ENCODE data around the gene ALDH1B1.
"Not testable (repeated sequence)": the region's sequence is repeated elsewhere in the genome, so short reads cannot be mapped to it uniquely, and the experiment has no call there.

The ALDH1B1 gene

DNA sequence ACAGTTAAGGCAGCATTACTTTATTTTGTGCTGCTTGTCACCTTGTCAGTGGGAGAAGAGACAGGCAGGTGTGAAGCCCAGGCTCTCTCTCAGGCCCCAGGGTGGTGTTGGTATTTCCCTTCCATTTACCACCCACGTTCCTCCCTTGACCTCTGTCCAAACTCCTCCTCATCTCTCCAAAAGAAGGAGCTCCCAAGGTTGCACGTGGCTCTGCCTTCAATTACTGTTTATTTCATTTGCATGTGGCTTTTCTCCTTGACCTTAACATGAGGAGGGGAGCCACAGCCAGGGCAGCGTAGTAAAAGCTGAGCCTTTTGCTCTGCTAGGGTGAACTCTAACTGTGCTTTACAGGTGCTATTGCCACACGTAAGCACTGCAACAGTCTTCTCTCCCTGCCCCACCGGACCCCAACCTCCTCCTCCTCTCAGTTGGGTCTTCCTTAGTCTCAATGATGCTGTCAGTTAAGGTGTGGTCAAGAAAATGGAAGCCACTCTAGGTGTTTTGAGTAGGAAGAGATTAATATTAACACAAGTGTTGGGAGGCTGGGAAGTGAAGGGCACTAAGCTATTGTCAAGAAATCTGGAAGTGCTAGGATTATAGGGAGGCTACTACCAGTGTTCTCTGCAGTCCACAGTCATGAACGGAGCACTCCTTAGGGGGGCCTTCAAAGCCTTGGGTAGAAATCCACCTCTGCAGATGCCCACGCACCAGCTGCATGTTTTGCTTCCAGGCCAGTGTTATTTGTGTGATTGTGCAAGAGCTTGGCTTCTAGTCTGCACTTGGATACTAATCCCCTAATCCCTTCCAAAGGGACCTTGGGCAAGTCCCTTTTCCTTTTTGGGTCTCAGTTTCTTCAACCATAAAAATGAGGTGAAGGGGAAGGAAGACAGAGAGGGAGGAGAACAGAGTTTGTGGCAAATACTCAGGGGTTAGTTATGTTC, 3.9 kb upstream of the ALDH1B1 start:
- DNase-seq: no peak

- DNase-seq: peak; percentile 12
These were observed 3.2 kb upstream of the ALDH1B1 start for GRCh38 chr9:38389313-38389712.

DNA sequence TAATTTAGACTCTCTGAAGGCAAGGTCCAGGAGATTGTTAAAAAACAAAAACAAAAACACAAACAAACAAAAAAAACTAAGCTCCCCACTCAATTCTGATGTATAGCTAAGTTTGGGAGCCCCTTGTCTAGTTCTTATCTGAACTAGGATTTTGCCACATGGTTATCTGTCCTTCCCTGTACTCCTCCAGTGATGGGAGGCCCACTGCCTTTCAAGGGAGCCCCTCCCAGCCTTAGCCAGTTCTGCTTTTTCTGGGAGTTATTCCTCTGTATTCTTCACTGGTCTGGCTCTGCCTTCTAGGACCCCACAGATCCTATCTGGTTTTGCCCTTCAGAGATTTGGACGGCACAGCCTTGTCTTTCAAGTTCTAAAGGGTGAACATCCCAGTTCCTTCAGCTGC, 2.1 kb upstream of the ALDH1B1 start:
- DNase-seq: no peak

- peak; percentile 15 for DNase-seq
These were observed 1.7 kb upstream of the ALDH1B1 start for GRCh38 chr9:38390851-38391250.

DNA sequence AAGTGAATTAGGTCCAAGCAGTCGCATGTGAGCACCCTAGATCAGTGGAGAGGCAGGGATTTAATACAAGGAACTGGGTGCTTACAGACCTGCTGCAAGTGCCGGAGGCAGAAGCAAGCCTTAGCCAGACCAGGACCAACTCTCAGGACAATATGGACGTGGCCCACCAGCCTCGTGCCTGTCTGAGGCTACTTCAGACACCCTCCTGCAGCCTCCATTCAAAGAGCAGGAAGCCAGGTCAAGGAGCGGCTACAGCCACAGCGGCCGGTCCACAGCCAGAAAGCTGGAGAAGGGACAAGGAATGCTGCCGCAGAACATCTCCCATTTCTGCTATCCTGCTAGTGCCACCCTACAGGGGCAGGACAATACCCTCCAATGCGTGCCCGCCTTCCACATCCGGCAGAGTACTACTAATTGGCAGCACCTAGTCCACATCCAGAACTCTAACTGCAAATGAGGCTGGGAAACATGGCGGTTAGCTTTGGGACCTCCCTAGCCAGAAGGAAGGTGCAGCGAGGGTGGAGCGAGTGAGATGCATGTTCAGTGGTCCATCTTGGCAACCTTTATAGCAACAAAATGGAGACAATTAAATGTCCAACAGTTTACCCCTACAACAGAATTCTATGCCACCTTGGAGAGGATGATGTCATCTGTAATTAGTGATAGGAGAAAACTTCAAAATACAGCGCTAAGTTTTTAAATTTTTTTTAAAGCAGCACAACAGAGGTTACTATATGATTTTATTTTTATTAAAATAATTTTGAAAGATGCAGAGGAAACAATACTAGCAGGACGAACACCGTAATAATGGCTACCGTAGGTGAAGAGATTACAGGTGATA, 1.0 kb upstream of the ALDH1B1 start:
- DNase-seq: no peak

GRCh38 chr9:38393128-38393796, 760 bp downstream of the ALDH1B1 start:
- DNase-seq: no peak

DNA sequence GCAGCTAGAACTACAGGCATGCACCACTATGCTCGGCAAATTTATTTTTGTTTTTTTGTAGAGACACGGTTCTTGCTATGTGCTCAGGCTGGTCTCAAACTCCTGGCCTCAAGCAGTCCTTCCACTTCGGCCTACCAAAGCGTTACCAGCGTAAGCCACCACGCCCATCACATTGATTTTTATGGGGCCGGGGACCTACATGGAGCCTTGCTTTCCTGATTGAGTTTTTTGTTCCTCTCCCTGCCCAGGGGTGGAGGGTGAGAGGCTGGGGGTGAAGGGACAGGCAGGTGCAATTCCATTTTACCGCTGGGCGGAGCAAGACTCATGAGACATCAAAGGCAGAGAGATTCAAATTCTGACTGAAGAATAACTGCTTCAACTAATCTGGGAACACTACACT, 1.9 kb downstream of the ALDH1B1 start:
- DNase-seq: no peak

- DNase-seq: no peak
These were observed 3.3 kb downstream of the ALDH1B1 start for GRCh38 chr9:38395653-38396370.

DNA sequence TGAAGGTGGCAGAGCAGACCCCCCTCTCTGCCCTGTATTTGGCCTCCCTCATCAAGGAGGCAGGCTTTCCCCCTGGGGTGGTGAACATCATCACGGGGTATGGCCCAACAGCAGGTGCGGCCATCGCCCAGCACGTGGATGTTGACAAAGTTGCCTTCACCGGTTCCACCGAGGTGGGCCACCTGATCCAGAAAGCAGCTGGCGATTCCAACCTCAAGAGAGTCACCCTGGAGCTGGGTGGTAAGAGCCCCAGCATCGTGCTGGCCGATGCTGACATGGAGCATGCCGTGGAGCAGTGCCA, 3.8 kb downstream of the ALDH1B1 start:
- DNase-seq: no peak

DNA sequence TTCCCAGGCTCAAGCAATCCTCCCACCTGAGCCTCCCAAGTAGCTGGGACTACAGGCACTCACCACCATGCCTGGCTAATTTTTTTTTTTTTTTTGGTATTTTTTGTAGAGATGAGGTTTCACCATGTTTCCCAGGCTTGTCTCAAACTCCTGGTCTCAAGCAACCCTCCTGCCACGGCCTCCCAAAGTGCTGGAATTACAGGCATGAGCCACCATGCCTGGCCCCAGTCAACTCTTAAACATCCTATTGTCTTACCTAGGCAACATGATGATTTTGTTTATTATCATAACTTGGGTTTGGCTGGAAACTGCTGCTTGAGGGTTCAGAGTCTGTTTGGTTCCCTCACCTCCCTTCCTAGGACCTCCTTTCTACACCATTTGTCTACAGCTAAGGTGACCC, 6.7 kb downstream of the ALDH1B1 start:
- DNase-seq: not testable (repeated sequence)

- DNase-seq: no peak
These were observed 9.5 kb downstream of the ALDH1B1 start for GRCh38 chr9:38401994-38402393.

- no peak for DNase-seq
These were observed 11.8 kb downstream of the ALDH1B1 start for GRCh38 chr9:38404314-38404713.

DNA sequence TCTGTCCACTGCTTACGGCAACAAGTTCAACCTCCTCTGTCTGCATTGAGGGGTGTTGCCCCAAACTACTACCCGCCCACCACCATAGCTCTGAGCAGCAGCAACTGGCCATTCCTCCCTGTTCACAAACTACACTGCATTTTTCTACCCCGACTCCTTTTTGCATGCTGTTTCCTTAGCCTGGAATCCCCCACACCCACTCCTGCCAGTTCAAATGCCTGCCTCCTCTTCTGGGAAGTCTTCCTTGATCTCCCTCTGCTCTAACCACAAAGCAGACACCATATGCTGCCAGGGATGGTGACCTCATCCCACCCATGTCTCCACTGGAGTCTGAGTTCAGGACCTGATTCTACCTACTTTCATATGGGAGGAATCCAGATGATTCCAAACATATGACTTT, 13.3 kb downstream of the ALDH1B1 start:
- no peak for DNase-seq

DNA sequence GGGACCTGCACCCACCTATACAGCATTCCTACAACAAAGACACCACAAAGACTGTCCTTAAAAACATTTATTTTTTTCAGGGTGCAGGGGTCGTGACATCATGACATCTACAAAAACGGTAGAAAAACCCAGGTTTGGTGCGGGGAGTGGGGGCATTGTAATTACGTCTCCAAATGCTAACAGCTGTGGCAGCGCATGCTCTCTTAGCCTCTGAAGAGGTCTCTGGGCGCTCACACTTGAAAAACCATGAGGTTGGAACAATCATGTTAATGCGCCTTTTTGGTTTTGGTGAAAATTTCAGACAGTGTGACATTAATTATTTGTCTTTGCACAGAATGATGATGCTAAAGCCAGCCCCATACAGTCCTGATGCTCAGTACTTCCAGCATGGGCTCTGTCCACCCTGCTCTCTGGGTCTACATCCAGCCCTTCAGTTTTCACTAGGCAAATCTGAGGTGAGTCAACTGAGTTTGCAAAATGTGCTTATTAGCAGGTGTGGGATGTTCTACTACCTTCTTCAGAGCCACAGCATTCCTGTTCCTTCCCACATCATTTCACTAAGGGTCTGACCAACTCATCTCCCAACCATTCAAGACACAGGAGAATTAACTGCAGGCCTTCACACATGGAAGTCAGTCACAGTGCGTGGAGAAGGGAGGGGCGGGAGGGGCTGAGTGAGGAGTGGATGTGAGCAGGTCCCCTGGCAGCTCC, 14.1 kb downstream of the ALDH1B1 start:
- DNase-seq: no peak

DNA sequence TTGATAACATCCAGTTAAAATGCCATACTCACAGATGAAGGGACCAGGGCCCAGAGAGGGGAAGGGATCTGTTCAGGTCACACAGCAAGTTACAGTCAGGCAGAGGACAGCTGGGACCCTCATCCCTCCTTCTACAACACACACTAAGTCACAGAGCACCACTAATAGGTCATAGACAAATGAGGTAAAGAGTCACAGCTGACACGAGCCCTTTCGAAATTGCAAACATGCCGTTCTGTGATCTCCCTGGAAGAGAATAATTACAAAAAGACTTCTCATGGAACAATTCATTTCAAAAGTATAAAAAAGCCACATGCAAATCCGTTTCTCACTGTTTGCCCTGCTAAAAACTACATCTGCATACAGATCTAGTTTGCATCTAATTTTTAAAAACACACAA, 16.2 kb downstream of the ALDH1B1 start:
- DNase-seq: no peak

DNA sequence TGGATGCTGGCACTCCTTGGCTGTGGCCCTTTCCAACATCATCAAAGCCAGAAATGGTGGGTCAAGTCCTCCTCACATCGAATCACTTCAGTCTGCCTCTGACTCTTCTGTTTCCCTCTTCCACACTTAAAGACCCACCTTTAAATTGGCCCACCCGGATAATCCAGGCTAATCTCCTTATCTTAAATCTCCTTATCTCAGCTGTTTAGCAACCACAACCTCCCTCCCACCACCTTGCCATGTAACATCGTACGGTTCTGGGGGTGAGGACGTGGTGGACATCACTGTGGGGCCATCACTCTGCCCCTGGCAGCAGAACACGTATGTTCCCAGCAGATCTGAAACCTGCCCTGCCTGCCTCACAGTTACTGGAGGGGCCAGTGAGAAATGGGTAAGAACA, 20.2 kb downstream of the ALDH1B1 start:
- DNase-seq: no peak

GRCh38 chr9:38413283-38413682, 20.8 kb downstream of the ALDH1B1 start:
- no peak for DNase-seq

DNA sequence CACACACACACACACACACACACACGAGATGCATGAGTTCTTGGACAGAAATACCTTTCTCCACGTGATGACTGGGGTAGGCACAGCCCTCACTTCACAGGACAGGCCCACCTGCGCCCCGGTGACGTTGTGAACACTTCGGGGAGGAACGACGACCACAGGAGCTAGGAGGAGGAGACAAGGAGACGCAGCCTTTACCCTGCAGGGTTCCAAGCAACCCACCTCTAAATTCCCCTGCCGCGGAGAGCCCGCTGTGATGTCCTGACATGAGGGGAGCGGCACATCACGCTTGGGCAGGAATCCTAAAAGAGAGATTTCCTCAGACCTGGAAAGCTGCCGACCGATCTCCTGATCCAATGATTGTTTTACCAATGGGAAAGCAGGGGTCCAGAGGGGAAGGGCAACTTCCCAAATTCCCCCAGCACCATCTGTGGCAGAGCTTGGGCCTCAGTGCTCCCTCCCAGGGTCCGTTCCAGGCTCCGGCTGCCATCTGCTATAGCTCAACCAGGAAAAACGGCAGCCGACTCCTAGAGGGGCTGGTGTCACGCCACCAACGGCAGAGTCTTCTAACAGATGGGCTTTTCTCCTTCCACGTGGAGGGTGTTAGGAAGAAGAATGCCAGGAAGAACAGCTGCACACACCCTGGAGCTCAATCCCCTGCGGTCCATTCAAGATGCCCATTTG, 21.7 kb downstream of the ALDH1B1 start:
- DNase-seq: no peak

GRCh38 chr9:38415856-38416255, 23.4 kb downstream of the ALDH1B1 start:
- DNase-seq: no peak

- no peak for DNase-seq
These were observed 24.0 kb downstream of the ALDH1B1 start for GRCh38 chr9:38416461-38416860.

Measured in kidney glomerular epithelial cell (primary cell).